Psoas muscle (tissue), 8 donors: Measurements from ENCODE around the gene MRPL17. TPM values are rescaled to one million over a fixed set of nuclear protein-coding genes. Genes with fewer than 3 reads are reported as not detected.
A peak's percentile ranks its signal among the peaks of the same experiment; 100 is the strongest.
"Not testable (repeated sequence)": the region's sequence is repeated elsewhere in the genome, so short reads cannot be mapped to it uniquely, and the experiment has no call there.

ENCODE experiments used
- ATAC-seq, 4 donors: fragments of 200-7000 bp; cut with Tn5 transposase; one replicate each; pipeline ENCODE4 v1.9.1; 2020; ENCODE audit warnings: moderate library complexity in 3 of 4, mild to moderate bottlenecking in 2 of 4
- DNase-seq, 2 donors: peaks; one replicate each; pipeline ENCODE4 v3.0.0-alpha.2; 2020
- H3K27ac ChIP-seq: fragments of 200-600 bp; one replicate; pipeline ENCODE4 v1.8.0; 2022
- H3K27me3 ChIP-seq, 3 donors: fragments of 200-600 bp in 1 of 3; one replicate each; pipeline versions ENCODE4 v1.6.1 to v1.8.0; 2013 to 2022; ENCODE audit warnings: low read length in 2 of 3, mild to moderate bottlenecking in 2 of 3, moderate library complexity in 1 of 3; ENCODE audit not compliant: insufficient read depth in 3 of 3
- H3K36me3 ChIP-seq, 2 donors: fragments of 200-600 bp in 1 of 2; one replicate each; pipeline versions ENCODE4 v1.6.1 to v1.8.0; 2013 to 2022; ENCODE audit warnings: low read depth in 1 of 2, mild to moderate bottlenecking in 1 of 2, moderate library complexity in 1 of 2; ENCODE audit not compliant: insufficient read depth in 1 of 2
- H3K4me1 ChIP-seq: fragments of 200-600 bp; one replicate; pipeline ENCODE4 v1.8.0; 2022
- H3K4me3 ChIP-seq: fragments of 200-600 bp; one replicate; pipeline ENCODE4 v1.8.0; 2022; ENCODE audit warnings: mild to moderate bottlenecking
- H3K9me3 ChIP-seq: fragments of 200-600 bp; one replicate; pipeline ENCODE4 v1.8.0; 2022
- WGBS, 3 donors: extraction: QIAGEN DNeasy Blood & Tissue Kit; methylation state at CpG; one replicate each; pipeline versions ENCODE4 v1.1.6 to v1.1.7; 2013; 5-methylcytosine and 5-hydroxymethylcytosine counted together
- intact Hi-C, 2 donors: fragments of 100-400 bp; cut with DNase I; formaldehyde crosslinking; loops; one replicate each; pipeline versions ENCODE4 v1.11.0 to v1.14.2; 2022
- polyA plus RNA-seq, 3 donors: library from polyadenylated mRNA; stranded (reverse); fragments of 200-250 nt; gene quantifications; one replicate each; pipeline ENCODE4 v1.2.3, GENCODE V29; 2013
- total RNA-seq, 4 donors: library from RNA; stranded (reverse); fragmentation: NEBNext Ultra II Directional in 2 of 4; extraction: Animal tissue kit (Norgen Biotek cat#: 25700) in 2 of 4; gene quantifications; one replicate each; pipeline versions ENCODE4 v1.2.1 to v1.2.4, GENCODE V29; 2021 to 2023
- TF ChIP-seq, protein P1 (sequence below): fragments of 200-600 bp; IDR thresholded peaks from one replicate; pipeline ENCODE4 v1.8.0; 2022; ENCODE audit warnings: antibody characterized with exemption
- donor health status: healthy with polysubstance abuse.
- donor health status: DM: no; HTN: no; CAD: no; lungs with moderate emphysema.
- donor health status: Bipolar disorder and iron deficiency.
- donor health status: healthy.
- donor health status: DM: yes; HTN: yes; CAD: no.
- donor health status: DM: no; HTN: no; CAD: no.
- donor health status: DM: no; HTN: no; CAD: no.
- donor health status: DM: yes; HTN: yes; CAD: no.

MRPL17 gene
- total and polyA plus RNA-seq, 7 donors, result 27.2 to 95.6 (median 43.0) TPM

DNA sequence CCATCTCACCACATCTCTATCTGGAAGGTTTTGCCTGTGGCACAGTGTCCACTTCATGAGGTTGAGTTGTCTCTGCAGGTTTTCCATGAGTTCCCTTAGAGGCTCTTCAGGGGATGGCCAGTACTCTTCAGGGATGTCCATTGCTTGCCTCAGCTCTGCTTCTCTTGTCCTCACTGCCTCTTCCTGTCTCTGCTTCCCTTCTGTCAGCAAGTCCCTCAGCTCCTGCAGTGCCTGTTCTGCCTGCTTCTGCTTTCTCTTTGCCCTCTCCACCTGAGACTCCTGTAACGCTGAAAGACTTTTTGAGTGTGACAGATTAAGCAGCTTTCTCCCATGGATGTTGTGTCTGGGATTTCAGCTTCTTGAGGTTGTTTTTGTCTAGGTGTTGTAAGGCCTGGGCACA, 38.2 kb upstream of the MRPL17 start:
- Histone ChIP-seq H3K27me3 (peaks cover 0 to 7% (median 3%) of the 10 kb centered on the region in 3 donors), H3K4me3 (no peak overlapping the region), H3K36me3 (no peaks in the 10 kb centered on the region), H3K4me1 (no peaks in the 10 kb centered on the region), H3K27ac (no peak overlapping the region), H3K9me3 (peaks cover 3% of the 10 kb centered on the region)
- TF ChIP-seq, protein P1, sequence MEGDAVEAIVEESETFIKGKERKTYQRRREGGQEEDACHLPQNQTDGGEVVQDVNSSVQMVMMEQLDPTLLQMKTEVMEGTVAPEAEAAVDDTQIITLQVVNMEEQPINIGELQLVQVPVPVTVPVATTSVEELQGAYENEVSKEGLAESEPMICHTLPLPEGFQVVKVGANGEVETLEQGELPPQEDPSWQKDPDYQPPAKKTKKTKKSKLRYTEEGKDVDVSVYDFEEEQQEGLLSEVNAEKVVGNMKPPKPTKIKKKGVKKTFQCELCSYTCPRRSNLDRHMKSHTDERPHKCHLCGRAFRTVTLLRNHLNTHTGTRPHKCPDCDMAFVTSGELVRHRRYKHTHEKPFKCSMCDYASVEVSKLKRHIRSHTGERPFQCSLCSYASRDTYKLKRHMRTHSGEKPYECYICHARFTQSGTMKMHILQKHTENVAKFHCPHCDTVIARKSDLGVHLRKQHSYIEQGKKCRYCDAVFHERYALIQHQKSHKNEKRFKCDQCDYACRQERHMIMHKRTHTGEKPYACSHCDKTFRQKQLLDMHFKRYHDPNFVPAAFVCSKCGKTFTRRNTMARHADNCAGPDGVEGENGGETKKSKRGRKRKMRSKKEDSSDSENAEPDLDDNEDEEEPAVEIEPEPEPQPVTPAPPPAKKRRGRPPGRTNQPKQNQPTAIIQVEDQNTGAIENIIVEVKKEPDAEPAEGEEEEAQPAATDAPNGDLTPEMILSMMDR, result no peak
- ATAC-seq (no peak), DNase-seq (no peak)
- 87 to 95% (median 92%) methylated on average over 1 of the region's 1 CpG for WGBS, 3 donors
- intact Hi-C loops, result no loop called here

DNA sequence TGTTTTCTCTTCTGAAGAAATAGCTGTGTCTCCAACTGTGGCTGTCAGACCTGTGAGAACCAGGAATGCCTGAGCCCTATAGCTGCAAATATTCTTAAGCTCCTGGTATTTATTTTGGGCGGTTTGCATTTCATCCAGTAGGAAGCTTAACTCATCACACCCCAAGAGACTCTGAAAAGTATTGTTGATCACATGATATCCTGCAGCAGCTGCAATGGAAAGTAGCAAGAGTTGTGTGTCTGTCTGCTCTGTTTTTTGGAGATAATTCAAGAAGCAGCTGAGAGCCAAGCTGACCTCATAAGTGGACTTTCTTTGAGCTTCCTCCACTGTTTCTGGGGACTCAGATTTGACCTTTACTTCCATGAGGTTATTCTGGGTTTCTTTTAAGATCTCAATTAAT, 36.4 kb upstream of the MRPL17 start:
- Histone ChIP-seq H3K9me3 (no peaks in the 10 kb centered on the region), H3K27me3 (peaks cover 0 to 7% (median 3%) of the 10 kb centered on the region in 3 donors), H3K4me3 (no peak overlapping the region), H3K36me3 (no peaks in the 10 kb centered on the region), H3K27ac (no peak overlapping the region), H3K4me1 (no peaks in the 10 kb centered on the region)
- intact Hi-C loops, result no loop called here
- 3 to 10% (median 4%) methylated on average over 1 of the region's 1 CpG for WGBS, 3 donors
- DNase-seq (no peak), ATAC-seq (no peak)
- TF ChIP-seq, protein P1, result no peak

DNA sequence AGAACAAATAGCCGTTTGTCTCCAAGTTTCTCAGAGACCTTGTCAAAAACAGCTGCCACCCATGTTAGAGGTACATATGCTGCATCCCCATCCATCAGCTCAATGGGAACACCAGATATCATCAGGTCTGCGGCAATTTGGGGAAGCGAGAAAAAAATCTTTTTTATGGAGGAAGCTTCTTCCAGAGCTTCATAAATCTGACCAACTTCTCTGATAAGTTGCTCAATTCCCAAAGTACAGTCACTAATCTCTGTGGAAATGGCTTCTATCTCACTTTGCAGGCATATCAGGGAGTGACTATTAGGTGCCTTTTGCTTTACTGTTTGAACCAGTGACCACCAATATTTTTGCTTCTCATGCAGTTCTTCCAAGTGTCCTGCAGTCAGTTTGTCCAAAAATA, 34.3 kb upstream of the MRPL17 start:
- H3K36me3 ChIP-seq, result no peaks in the 10 kb centered on the region
- H3K9me3 ChIP-seq, result no peaks in the 10 kb centered on the region
- H3K4me1 ChIP-seq, result no peaks in the 10 kb centered on the region
- intact Hi-C loops, result no loop called here
- DNase-seq, result no peak
- no peak for ATAC-seq
- WGBS, 3 donors, result 47 to 81% (median 73%) methylated on average over 3 of the region's 3 CpGs
- H3K4me3 ChIP-seq, result no peak overlapping the region
- H3K27ac ChIP-seq, result no peak overlapping the region
- TF ChIP-seq, protein P1, result no peak
- peaks cover 0 to 7% (median 0%) of the 10 kb centered on the region in 3 donors for H3K27me3 ChIP-seq

DNA sequence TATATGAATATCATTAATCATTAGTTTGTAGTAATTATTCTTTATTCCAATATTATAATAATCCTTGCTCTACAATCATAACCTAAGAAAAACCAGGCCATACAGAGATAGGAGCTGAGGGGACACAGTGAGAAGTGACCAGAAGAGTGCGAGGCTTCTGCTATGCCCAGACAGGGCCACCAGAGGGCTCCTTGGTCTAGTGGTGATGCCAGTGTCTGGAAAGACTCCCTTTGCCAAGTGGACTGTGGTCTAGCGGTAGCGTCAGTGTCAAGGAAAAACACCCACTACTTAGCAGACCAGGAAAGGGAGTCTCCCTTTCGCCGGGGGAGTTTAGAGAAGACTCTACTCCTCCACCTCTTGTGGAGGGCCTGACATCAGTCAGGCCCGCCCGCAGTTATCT, 28.4 kb upstream of the MRPL17 start:
- TF ChIP-seq, protein P1, result peak; percentile 9
- peak in 1 of 2 donors; percentile 15 for DNase-seq
- 89 to 96% (median 92%) methylated on average over 7 of the region's 7 CpGs for WGBS, 3 donors
- intact Hi-C loops, H3K9me3 ChIP-seq, ATAC-seq, H3K4me3 ChIP-seq, H3K27me3 ChIP-seq, H3K27ac ChIP-seq, H3K4me1 ChIP-seq, H3K36me3 ChIP-seq: not testable (repeated sequence)

DNA sequence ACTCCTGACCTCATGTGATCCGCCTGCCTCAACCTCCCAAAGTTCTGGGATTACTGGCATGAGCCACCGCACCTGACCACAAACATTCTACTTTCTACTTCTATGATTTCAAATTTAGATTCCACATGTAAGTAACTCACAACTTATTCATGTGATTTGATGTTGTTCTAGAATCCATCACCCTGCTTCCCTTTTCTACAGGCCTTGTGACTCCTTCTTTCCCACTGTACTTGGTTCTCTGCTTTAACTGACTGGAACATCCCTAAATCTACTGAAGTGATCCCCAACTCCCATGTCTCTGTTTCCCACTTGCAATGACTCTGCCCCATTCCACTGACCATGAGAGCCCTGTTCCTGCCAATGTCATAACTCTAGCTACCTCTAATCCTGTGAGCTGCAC, 25.7 kb upstream of the MRPL17 start:
- no peak overlapping the region for H3K27ac ChIP-seq
- H3K4me3 ChIP-seq, result no peak overlapping the region
- ATAC-seq (no peak), DNase-seq (no peak)
- H3K36me3 ChIP-seq, result no peaks in the 10 kb centered on the region
- intact Hi-C loops, result loop anchor here (5.0 to 10.0 kb wide), 2 partner anchors 177 to 324 kb away; no protein-coding TSS in a partner anchor
- TF ChIP-seq, protein P1, result no peak
- 90 to 94% (median 92%) methylated on average over 2 of the region's 2 CpGs for WGBS, 3 donors
- H3K9me3 ChIP-seq, result no peaks in the 10 kb centered on the region
- no peaks in the 10 kb centered on the region for H3K4me1 ChIP-seq
- H3K27me3 ChIP-seq, result no peaks in the 10 kb centered on the region
